SH-SY5Y (cell line): ENCODE data around the gene DAB1.

Experiments used
- GATA2 ChIP-seq: IDR thresholded peaks from 2 replicates; pipeline ENCODE4 v1.6.1; 2011; ENCODE audit warnings: mild to moderate bottlenecking, low read depth, low read length
- GATA3 ChIP-seq: IDR thresholded peaks from 2 replicates; pipeline ENCODE4 v1.6.1; 2011; ENCODE audit warnings: low read depth, mild to moderate bottlenecking, low read length, moderate library complexity

DNA sequence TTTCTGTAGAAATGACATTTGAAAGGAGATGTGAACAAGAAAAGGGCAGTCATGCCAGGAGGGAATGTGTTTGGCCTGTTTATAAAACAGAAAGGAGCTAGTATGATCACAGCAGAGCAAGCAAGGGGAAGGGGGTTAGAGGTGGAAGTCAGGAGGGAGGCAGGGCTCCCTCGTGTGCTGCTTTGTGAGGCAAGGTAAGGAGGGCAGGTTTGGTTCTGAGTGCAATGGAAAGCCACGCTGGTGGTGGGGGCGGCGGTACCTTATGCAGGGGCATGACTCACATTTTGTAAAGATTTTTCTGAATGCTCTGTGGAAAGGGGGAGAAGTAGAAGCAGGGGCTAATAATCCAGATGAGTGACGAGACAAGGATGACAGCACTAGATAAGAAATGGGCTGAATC, 260.5 kb downstream of the DAB1 start:
- TF ChIP-seq GATA2 (no peak), GATA3 (no peak)
